GM12892 (cell line): ENCODE results near the gene OPA3.

Source experiments
- POLR2A ChIP-seq: IDR thresholded peaks from 2 replicates; pipeline ENCODE4 v1.6.1; 2011; ENCODE audit warnings: low read depth, low read length, control low read depth
- POLR2AphosphoS5 ChIP-seq: IDR thresholded peaks from 2 replicates; pipeline ENCODE4 v1.6.1; 2011; ENCODE audit warnings: low read depth, low read length, control low read depth
- TAF1 ChIP-seq: IDR thresholded peaks from 2 replicates; pipeline ENCODE4 v1.6.1; 2011; ENCODE audit warnings: low read depth, mild to moderate bottlenecking, control low read depth, low read length, borderline replicate concordance

DNA sequence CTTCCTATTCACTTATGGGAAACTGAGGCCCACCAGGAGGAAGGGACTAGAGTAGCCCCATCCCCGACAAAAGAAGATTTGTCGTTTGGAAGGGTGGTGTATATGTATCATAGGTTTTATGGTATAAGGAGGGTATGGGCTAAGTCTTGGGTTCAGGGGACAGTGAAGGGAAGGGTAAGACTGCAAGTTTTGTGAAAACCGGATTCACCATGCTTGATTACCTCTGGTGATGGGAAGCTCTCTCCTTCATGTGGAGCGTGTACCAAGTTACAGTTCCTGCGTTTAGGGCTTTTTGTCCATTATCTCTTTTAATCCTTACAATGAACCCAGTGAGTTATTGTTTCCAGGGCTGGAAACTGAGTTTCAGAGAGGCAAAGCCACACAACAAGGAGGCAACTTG, 73.5 kb downstream of the OPA3 start:
- TF ChIP-seq POLR2AphosphoS5 = no peak
- no peak for TF ChIP-seq POLR2A
- TF ChIP-seq TAF1 = no peak
